Lower leg skin (tissue), 4 donors: ENCODE measurements around the gene SRD5A2. TPM values are rescaled to one million over a fixed set of nuclear protein-coding genes. Genes with fewer than 3 reads are reported as not detected.

ENCODE experiments used
- DNase-seq, 2 donors: peaks; one replicate each; pipeline ENCODE4 v3.0.0-alpha.2; 2019; ENCODE audit warnings: low spot score in 2 of 2
- H3K4me3 ChIP-seq: fragments of 200-600 bp; sonication (generic); 2 replicates; pipeline ENCODE4 v1.5.1; 2017; ENCODE audit warnings: mild to moderate bottlenecking, low read depth; ENCODE audit not compliant: poor library complexity, severe bottlenecking
- CTCF ChIP-seq, 3 donors: fragments of 450-650 bp; IDR thresholded peaks; one replicate each; pipeline ENCODE4 v1.5.1; 2016; ENCODE audit warnings: antibody characterized with exemption in 3 of 3, mild to moderate bottlenecking in 3 of 3, moderate library complexity in 2 of 3
- POLR2A ChIP-seq, 2 donors: fragments of 450-650 bp; IDR thresholded peaks; one replicate each; pipeline ENCODE4 v1.6.1; 2016 to 2017; ENCODE audit warnings: antibody characterized with exemption in 2 of 2, mild to moderate bottlenecking in 1 of 2, moderate library complexity in 1 of 2
- WGBS, 2 donors: methylation state at CpG; one replicate each; pipeline ENCODE4 v1.1.5; 2018; 5-methylcytosine and 5-hydroxymethylcytosine counted together
- intact Hi-C: fragments of 100-400 bp; cut with DNase I; formaldehyde crosslinking; loops from one replicate; pipeline ENCODE4 v1.15.0; 2023; ENCODE audit warnings: low total_unique reads
- total RNA-seq, 4 donors: library from RNA; depleted of rRNA; stranded (reverse); fragments of >200 nt; gene quantifications; one replicate each; pipeline ENCODE4 v1.1.0, GENCODE V29; 2016

SRD5A2 gene
- total RNA-seq, 4 donors from 2014 or later = not detected

GRCh38 chr2:31547485-31547884 is 33.3 kb downstream of the SRD5A2 start:
- WGBS, 2 donors = 82% methylated on average over 2 of the region's 2 CpGs
- no peak overlapping the region for H3K4me3 ChIP-seq
- intact Hi-C loops = no loop called here
- TF ChIP-seq POLR2A (IDR thresholded peaks at IDR 0.05) (no peak), CTCF (IDR thresholded peaks at IDR 0.05) (no peak)
- no peak for DNase-seq

GRCh38 chr2:31541853-31542252 is 38.9 kb downstream of the SRD5A2 start:
- TF ChIP-seq CTCF (IDR thresholded peaks at IDR 0.05) = no peak
- TF ChIP-seq POLR2A (IDR thresholded peaks at IDR 0.05) = no peak
- no peak for DNase-seq
- no peak overlapping the region for H3K4me3 ChIP-seq
- intact Hi-C loops = no loop called here

GRCh38 chr2:31539505-31539904 is 41.2 kb downstream of the SRD5A2 start:
- H3K4me3 ChIP-seq = no peak overlapping the region
- intact Hi-C loops = no loop called here
- no peak for DNase-seq
- TF ChIP-seq POLR2A (IDR thresholded peaks at IDR 0.05) (no peak), CTCF (IDR thresholded peaks at IDR 0.05) (no peak)
- 63 to 71% methylated on average over 3 of the region's 3 CpGs for WGBS, 2 donors

GRCh38 chr2:31535768-31536167 is 45.0 kb downstream of the SRD5A2 start:
- 65 to 81% methylated on average over 2 of the region's 2 CpGs for WGBS, 2 donors
- no peak for DNase-seq
- intact Hi-C loops = no loop called here
- no peak for TF ChIP-seq CTCF (IDR thresholded peaks at IDR 0.05)
- no peak for TF ChIP-seq POLR2A (IDR thresholded peaks at IDR 0.05)
- H3K4me3 ChIP-seq = no peak overlapping the region

- TF ChIP-seq CTCF (IDR thresholded peaks at IDR 0.05) (no peak), POLR2A (IDR thresholded peaks at IDR 0.05) (no peak)
- 48 to 59% methylated on average over 1 of the region's 1 CpG for WGBS, 2 donors
- intact Hi-C loops = no loop called here
- no peak for DNase-seq
- no peak overlapping the region for H3K4me3 ChIP-seq
Measured at GRCh38 chr2:31534636-31535035, 46.1 kb downstream of the SRD5A2 start.

- TF ChIP-seq CTCF (IDR thresholded peaks at IDR 0.05) (no peak), POLR2A (IDR thresholded peaks at IDR 0.05) (no peak)
- H3K4me3 ChIP-seq = no peak overlapping the region
- DNase-seq = no peak
- WGBS, 2 donors = 91 to 96% methylated on average over 1 of the region's 1 CpG
- intact Hi-C loops = no loop called here
Measured at GRCh38 chr2:31533036-31533435, 47.7 kb downstream of the SRD5A2 start.
